Measurements from ENCODE around the gene RERE. TPM values are rescaled to one million over a fixed set of nuclear protein-coding genes. Genes with fewer than 3 reads are reported as not detected.
A peak's percentile ranks its signal among the peaks of the same experiment; 100 is the strongest.

RERE gene
- total RNA-seq, 1 experiment from 2014 or later = 47.4 TPM

DNA sequence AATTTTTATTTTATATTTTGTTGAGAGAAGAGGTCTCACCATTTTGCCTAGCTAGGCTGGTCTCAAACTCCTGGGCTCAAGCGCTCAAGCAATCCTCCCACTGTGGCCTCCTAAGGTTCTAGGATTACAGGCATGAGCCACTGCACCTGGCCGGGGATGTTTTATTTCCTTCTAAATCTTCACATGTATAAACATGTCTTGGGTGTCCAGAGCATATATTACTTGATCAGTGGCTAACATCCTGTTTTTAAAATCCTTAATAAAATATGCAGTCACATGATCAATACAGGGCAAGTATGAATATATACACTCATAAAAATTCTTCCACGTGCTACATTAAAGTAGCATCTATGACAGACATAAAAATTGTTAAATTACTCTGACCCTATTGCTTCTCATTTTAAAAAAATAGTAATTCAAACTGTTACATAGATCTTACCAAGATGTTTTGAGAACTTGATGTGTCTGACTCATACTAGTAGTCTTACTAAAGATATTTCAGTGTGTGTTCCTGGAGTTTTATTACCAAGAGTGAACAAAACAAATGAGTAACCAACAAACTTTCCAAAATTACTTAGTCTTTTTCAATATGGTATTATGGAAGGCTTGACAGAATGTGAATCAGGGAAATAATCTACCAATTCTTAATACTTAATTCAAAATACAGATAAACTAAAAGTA, 277.0 kb downstream of the RERE start:
- no peak overlapping the region for H3K27ac ChIP-seq
- no peaks in the 10 kb centered on the region for H3K4me1 ChIP-seq
- no peaks in the 10 kb centered on the region for H3K27me3 ChIP-seq
- no peak for DNase-seq
- H3K9me3 ChIP-seq (replicated peaks) = peaks cover 3% of the 10 kb centered on the region; the same call in 1 of the 2 replicates
- no peak overlapping the region for H3K4me3 ChIP-seq
- no peaks in the 10 kb centered on the region; the same call in none of the 2 replicates for H3K36me3 ChIP-seq

GRCh38 chr1:8539683-8540082, 277.8 kb downstream of the RERE start:
- no peaks in the 10 kb centered on the region; the same call in none of the 2 replicates for H3K36me3 ChIP-seq
- no peak overlapping the region for H3K27ac ChIP-seq
- no peaks in the 10 kb centered on the region for H3K27me3 ChIP-seq
- DNase-seq = no peak
- no peak overlapping the region for H3K4me3 ChIP-seq
- H3K9me3 ChIP-seq (replicated peaks) = peaks cover under 1% of the 10 kb centered on the region; the same call in 1 of the 2 replicates
- H3K4me1 ChIP-seq = no peaks in the 10 kb centered on the region

DNA sequence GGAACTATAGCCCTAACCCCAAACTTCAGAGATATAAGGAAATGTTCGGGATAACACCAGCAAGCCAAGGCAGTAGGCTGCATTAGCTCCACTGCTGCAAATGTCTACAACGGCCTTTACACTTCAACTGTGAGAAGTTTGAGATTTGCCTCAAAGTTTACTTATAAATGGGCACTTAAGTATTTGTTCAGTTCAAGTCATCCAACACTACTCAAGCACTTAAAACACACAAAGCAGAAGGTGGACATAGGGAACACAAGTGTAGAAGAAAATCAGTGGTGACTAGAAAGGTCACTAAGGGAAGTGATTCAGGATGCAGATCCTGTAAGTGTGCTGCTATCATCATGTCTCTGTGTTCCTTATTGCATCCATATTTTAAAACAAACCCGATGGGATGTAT, 278.9 kb downstream of the RERE start:
- no peaks in the 10 kb centered on the region; the same call in 1 of the 2 replicates for H3K9me3 ChIP-seq (replicated peaks)
- H3K4me3 ChIP-seq = no peak overlapping the region
- H3K36me3 ChIP-seq = no peaks in the 10 kb centered on the region; the same call in 1 of the 2 replicates
- no peaks in the 10 kb centered on the region for H3K4me1 ChIP-seq
- H3K27ac ChIP-seq = no peak overlapping the region
- no peaks in the 10 kb centered on the region for H3K27me3 ChIP-seq
- no peak for DNase-seq

DNA sequence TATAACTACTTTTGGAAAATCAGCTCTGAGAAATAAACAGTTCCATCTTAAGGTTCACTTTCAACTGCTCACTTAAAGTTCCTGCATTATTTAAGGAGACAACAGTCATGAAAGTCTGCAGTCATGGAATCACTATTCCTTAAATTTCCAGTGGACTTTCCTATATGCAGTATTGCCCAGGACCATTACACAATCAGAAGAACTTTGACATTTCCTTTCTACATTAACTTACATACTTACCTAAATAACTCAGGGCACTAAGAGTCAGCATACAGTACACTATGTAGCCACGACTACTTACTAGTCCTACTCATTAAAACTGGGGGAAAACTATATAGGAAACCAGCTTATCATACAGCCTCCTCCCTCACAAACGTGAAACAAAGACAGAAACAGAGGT, 279.4 kb downstream of the RERE start:
- H3K9me3 ChIP-seq (replicated peaks) = no peaks in the 10 kb centered on the region; the same call in 1 of the 2 replicates
- no peak overlapping the region for H3K27ac ChIP-seq
- no peak overlapping the region for H3K4me3 ChIP-seq
- no peaks in the 10 kb centered on the region for H3K4me1 ChIP-seq
- DNase-seq = no peak
- H3K27me3 ChIP-seq = no peaks in the 10 kb centered on the region
- H3K36me3 ChIP-seq = no peaks in the 10 kb centered on the region; the same call in 1 of the 2 replicates

DNA sequence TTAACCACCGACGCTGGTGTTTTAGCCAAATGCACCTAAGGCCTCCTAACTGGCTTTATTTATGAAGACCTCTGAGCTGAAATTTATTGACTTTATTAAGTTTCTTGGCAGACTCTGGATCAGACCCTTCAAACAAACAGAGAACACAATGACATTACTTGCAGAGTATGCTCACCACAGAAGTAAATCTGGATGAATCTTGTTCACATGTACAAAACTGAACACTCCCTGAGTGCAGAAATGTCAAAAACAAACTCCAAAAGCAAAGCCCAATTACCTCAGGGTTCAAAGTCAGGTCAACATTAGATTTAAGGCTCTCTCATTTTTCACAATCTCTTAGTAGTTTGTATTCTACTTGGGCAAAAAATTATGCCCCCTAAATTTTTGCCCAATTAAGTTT, 280.9 kb downstream of the RERE start:
- no peaks in the 10 kb centered on the region for H3K4me1 ChIP-seq
- no peak overlapping the region for H3K4me3 ChIP-seq
- DNase-seq = no peak
- H3K27me3 ChIP-seq = no peaks in the 10 kb centered on the region
- no peaks in the 10 kb centered on the region; the same call in 1 of the 2 replicates for H3K36me3 ChIP-seq
- no peak overlapping the region for H3K27ac ChIP-seq
- no peaks in the 10 kb centered on the region; the same call in 1 of the 2 replicates for H3K9me3 ChIP-seq (replicated peaks)

GRCh38 chr1:8533907-8534306, 283.5 kb downstream of the RERE start:
- no peak overlapping the region for H3K27ac ChIP-seq
- H3K4me1 ChIP-seq = no peaks in the 10 kb centered on the region

GRCh38 chr1:8533124-8533523, 284.3 kb downstream of the RERE start:
- H3K36me3 ChIP-seq = no peaks in the 10 kb centered on the region
- no peak overlapping the region for H3K27ac ChIP-seq
- H3K9me3 ChIP-seq (replicated peaks) = no peaks in the 10 kb centered on the region
- H3K27me3 ChIP-seq = no peaks in the 10 kb centered on the region
- no peak overlapping the region for H3K4me3 ChIP-seq
- no peaks in the 10 kb centered on the region for H3K4me1 ChIP-seq
- DNase-seq = no peak

More at GRCh38 chr1:8533907-8534306, 283.5 kb downstream of the RERE start:
- Histone ChIP-seq H3K4me3 (no peak overlapping the region), H3K27me3 (no peaks in the 10 kb centered on the region), H3K9me3 (replicated peaks) (no peaks in the 10 kb centered on the region), H3K36me3 (no peaks in the 10 kb centered on the region)
- no peak for DNase-seq

DNA sequence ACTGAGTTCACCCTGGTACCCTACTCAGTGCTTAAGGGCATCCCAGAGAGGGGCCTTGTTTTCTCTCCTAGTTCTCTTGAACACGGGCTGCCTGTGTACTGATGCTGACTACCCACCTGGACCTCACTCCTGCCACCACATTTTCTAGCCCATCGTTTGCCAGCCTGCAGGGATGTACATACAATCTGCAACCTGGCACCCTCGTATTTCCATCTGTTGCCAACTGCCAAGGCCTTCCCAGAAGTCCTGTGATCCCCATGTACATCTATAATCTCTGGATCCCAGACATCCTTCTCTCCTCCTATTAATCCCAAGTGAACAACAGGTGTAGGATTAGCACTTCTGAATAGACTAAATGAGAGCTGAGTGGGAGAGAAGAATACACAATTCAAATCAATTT, 287.5 kb downstream of the RERE start:
- no peak overlapping the region for H3K4me3 ChIP-seq

DNA sequence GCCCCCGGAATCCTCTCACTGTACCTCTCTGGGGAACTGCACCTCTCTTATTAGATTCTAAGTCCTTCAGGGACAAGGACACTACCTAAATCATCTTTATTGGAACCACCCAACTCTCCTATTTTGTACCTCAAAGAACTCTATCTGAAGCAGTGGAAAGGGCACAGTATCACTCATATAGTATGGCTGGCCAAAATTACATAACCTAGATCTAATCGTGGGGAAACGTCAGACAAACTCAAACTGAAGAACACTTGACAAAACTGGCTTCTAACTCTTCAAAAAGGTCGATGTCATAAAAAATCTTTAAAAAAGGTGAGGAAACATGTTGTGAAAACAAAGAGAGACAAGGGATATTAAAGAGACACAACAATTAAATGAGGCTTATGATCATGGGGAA, 289.5 kb downstream of the RERE start:
- DNase-seq = no peak

More for the DNA sequence above, 287.5 kb downstream of the RERE start:
- H3K27me3 ChIP-seq = no peaks in the 10 kb centered on the region
- DNase-seq = no peak
- H3K9me3 ChIP-seq (replicated peaks) = no peaks in the 10 kb centered on the region
- no peak overlapping the region for H3K27ac ChIP-seq
- peaks cover under 1% of the 10 kb centered on the region for H3K4me1 ChIP-seq
- no peaks in the 10 kb centered on the region for H3K36me3 ChIP-seq

DNA sequence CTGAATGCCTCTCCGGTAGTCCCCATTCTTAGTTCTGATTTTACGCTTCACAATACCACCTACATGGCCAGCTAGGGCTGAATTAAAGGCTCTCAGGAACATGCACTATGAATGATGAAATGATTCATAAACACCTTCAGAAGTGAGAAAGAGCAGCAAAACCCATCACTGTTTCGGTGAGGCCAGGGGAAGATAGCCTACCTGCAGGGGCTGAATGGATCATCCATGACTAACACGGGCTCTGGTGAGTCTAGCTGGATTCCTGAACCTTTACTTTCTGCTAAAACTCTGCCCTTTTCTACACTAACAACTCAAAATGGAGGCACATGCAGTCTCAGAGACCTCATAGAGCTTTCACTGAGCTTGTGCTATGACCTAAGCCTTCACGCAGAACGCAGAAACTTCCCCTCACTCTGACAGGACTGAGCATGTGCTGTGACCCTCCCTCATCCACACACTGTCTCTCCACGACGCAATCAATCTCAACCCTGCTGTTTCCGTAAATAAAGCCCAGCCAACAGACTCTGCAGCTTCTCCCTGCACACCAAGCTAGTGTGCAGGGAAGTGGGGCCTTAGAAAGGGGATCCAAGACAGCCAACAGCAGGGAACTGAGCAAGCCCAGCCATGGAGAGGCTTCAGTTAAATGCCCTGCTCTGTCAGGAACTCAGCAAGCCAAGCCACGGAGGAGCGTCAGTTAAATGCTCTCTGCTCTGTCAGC, 291.7 kb downstream of the RERE start:
- Histone ChIP-seq H3K36me3 (no peaks in the 10 kb centered on the region), H3K4me1 (peaks cover 9% of the 10 kb centered on the region), H3K27ac (peak overlapping the region; percentile 64), H3K4me3 (peak overlapping the region; percentile 56), H3K9me3 (replicated peaks) (no peaks in the 10 kb centered on the region), H3K27me3 (no peaks in the 10 kb centered on the region)
- peak; percentile 89 to 95 for DNase-seq

More for the DNA sequence above, 289.5 kb downstream of the RERE start:
- no peaks in the 10 kb centered on the region for H3K27me3 ChIP-seq
- no peaks in the 10 kb centered on the region for H3K36me3 ChIP-seq
- H3K27ac ChIP-seq = no peak overlapping the region
- peaks cover 7% of the 10 kb centered on the region for H3K4me1 ChIP-seq
- H3K9me3 ChIP-seq (replicated peaks) = no peaks in the 10 kb centered on the region
- H3K4me3 ChIP-seq = no peak overlapping the region

DNA sequence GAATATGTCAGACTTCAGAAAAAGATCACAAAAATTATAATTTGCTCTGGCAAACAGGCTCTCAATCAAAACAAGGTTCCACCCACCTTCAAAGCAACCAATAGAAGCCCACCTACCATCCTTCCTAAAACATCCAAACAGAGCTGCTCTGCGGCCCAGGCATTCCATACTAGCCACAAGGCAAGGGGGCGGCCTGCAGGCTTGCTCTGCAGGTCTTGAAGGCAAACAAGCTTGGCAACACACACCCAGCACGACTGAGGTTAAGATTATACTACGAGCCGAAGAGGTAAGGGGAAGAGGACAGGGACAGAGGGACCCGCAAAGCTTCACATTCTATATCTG, 292.3 kb downstream of the RERE start:
- Histone ChIP-seq H3K4me3 (peak overlapping the region; percentile 56), H3K9me3 (replicated peaks) (no peaks in the 10 kb centered on the region), H3K27ac (peak overlapping the region; percentile 64), H3K4me1 (peaks cover 14% of the 10 kb centered on the region), H3K36me3 (no peaks in the 10 kb centered on the region), H3K27me3 (no peaks in the 10 kb centered on the region)
- peak; percentile 67 to 70 for DNase-seq

- Histone ChIP-seq H3K27ac (peak overlapping the region; percentile 64; the same call in 1 of the 2 replicates), H3K36me3 (no peaks in the 10 kb centered on the region), H3K4me1 (peaks cover 19% of the 10 kb centered on the region), H3K4me3 (peak overlapping the region; percentile 56), H3K27me3 (no peaks in the 10 kb centered on the region), H3K9me3 (replicated peaks) (no peaks in the 10 kb centered on the region)
- no peak for DNase-seq
Observed at GRCh38 chr1:8524627-8525157, 292.7 kb downstream of the RERE start.

DNA sequence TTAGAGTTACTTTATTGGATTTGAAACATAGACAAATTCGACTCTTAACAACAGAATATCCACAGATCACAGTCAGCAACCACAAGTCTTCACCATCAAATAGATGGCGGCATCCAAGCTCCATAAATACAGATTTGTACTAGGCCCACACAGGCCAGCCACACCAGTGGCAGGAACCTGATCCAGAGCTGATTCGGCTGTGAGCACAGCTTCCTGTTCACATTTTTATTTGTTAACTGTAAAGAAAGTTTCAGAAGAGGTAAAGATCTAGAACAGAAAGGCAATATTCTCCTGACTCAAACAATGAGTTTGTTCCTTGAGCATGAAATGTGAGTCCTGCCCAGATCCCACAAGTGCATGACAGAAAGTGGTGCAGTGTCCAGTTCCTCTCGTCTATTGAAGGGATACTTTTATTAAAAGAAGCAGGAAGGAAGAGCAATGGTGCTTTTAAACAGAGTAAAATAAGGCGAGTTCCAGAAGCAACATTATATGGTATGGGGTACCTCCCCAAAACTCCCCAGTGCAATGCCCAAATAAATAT, 293.7 kb downstream of the RERE start:
- Histone ChIP-seq H3K9me3 (replicated peaks) (no peaks in the 10 kb centered on the region), H3K4me3 (no peak overlapping the region), H3K36me3 (no peaks in the 10 kb centered on the region), H3K27ac (no peak overlapping the region), H3K4me1 (peaks cover 20% of the 10 kb centered on the region), H3K27me3 (no peaks in the 10 kb centered on the region)
- DNase-seq = no peak

DNA sequence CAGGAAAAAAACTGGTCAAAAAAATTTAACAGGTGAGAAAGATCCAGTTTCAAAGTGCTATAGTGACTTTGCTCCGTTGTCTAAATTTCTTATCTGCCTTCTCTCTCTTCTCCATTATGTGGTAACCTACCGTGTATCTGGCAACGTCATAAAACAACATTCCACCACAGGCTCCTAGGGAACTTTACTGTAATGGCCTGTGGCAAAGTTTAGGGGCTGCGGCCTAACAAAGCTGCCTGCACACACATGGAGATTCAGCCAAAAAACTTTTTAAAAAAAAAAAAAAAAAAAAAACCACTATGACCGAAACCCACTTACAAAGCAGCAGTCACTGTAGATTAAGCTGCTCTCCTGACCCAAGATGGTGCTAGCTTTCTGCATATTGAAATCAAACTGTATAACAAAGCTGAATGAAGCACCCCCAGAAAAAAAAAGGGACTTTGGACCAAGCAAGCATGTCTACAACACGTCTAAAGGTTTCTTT, 296.9 kb downstream of the RERE start:
- peak overlapping the region; percentile 15; the same call in 1 of the 2 replicates for H3K4me3 ChIP-seq
- H3K36me3 ChIP-seq = no peaks in the 10 kb centered on the region
- no peaks in the 10 kb centered on the region for H3K27me3 ChIP-seq
- H3K4me1 ChIP-seq = peaks cover 36% of the 10 kb centered on the region
- no peaks in the 10 kb centered on the region for H3K9me3 ChIP-seq (replicated peaks)
- DNase-seq = peak; percentile 67 to 86
- H3K27ac ChIP-seq = peak overlapping the region; percentile 64

- Histone ChIP-seq H3K36me3 (no peaks in the 10 kb centered on the region), H3K27me3 (no peaks in the 10 kb centered on the region), H3K4me1 (peaks cover 29% of the 10 kb centered on the region), H3K27ac (no peak overlapping the region), H3K4me3 (no peak overlapping the region), H3K9me3 (replicated peaks) (no peaks in the 10 kb centered on the region)
- no peak for DNase-seq
Observed at GRCh38 chr1:8519167-8519566, 298.3 kb downstream of the RERE start.

Data from SJCRH30 (cell line).